Thyroid gland (tissue), 4 donors: Measurements from ENCODE around the gene SUSD3. TPM values are rescaled to one million over a fixed set of nuclear protein-coding genes. Genes with fewer than 3 reads are reported as not detected.

Experiments
- DNase-seq, 2 donors: peaks; one replicate each; pipeline ENCODE4 v3.0.0-alpha.2; 2019
- H3K27ac ChIP-seq, 3 donors: fragments of 200-600 bp; sonication (generic); 1 replicate in 2 of 3; 2 replicates in 1 of 3; pipeline ENCODE4 v1.5.1; 2016 to 2019; ENCODE audit warnings: mild to moderate bottlenecking in 1 of 3, moderate library complexity in 1 of 3
- H3K27me3 ChIP-seq: fragments of 200-600 bp; sonication (generic); one replicate; pipeline ENCODE4 v1.5.1; 2019
- H3K36me3 ChIP-seq, 2 donors: fragments of 200-600 bp; sonication (generic); one replicate each; pipeline ENCODE4 v1.5.1; 2016 to 2019
- H3K4me1 ChIP-seq, 2 donors: fragments of 200-600 bp; sonication (generic); one replicate each; pipeline ENCODE4 v1.5.1; 2017 to 2019
- H3K4me3 ChIP-seq, 3 donors: fragments of 200-600 bp; sonication (generic); replicated peaks in 1 of 3; 1 replicate in 2 of 3; 2 replicates in 1 of 3; pipeline ENCODE4 v1.5.1; 2016; ENCODE audit warnings: mild to moderate bottlenecking in 1 of 3
- H3K9me3 ChIP-seq: fragments of 200-600 bp; sonication (generic); one replicate; pipeline ENCODE4 v1.5.1; 2017
- POLR2A ChIP-seq, 2 donors: fragments of 450-650 bp; IDR thresholded peaks; one replicate each; pipeline ENCODE4 v1.6.1; 2017; ENCODE audit warnings: antibody characterized with exemption in 2 of 2, mild to moderate bottlenecking in 2 of 2, moderate library complexity in 1 of 2
- WGBS, 2 donors: methylation state at CpG; one replicate each; pipeline ENCODE4 v1.1.5; 2017; 5-methylcytosine and 5-hydroxymethylcytosine counted together
- intact Hi-C: fragments of 100-400 bp; cut with DNase I; formaldehyde crosslinking; loops from one replicate; pipeline ENCODE4 v1.15.1; 2023
- total RNA-seq, 4 donors: library from RNA; depleted of rRNA; stranded (reverse); fragments of >200 nt; gene quantifications; one replicate each; pipeline ENCODE4 v1.2.3, GENCODE V29; 2016
- TF ChIP-seq, protein P1 (sequence below), 6 experiments: fragments of 200-600 bp in 3 of 6; fragments of 450-650 bp in 3 of 6; sonication (generic) in 3 of 6; IDR thresholded peaks; one replicate each; pipeline ENCODE4 v1.5.1; 2016 to 2019; ENCODE audit warnings: antibody characterized with exemption in 6 of 6, mild to moderate bottlenecking in 2 of 6, inconsistent platforms in 1 of 6, moderate library complexity in 1 of 6

The SUSD3 gene
- 10 to 100 TPM in 1 of 4 donors, 1 to 10 TPM in 3; 3.6 to 12.6 (median 5.5) TPM for total RNA-seq

- DNase-seq, result peak; percentile 96 to 97
- WGBS, 2 donors, result 1 to 2% methylated on average over 7 to 11 of the region's 55 CpGs
- H3K27ac ChIP-seq, result peak within 1 kb of the TSS; percentile 74 to 79 (median 77)
- peak within 1 kb of the TSS; percentile 3 to 52 (median 12) for H3K4me3 ChIP-seq
- peak in 1 of 2 donors; percentile 23 for TF ChIP-seq POLR2A (IDR thresholded peaks at IDR 0.05)
- TF ChIP-seq, protein P1, sequence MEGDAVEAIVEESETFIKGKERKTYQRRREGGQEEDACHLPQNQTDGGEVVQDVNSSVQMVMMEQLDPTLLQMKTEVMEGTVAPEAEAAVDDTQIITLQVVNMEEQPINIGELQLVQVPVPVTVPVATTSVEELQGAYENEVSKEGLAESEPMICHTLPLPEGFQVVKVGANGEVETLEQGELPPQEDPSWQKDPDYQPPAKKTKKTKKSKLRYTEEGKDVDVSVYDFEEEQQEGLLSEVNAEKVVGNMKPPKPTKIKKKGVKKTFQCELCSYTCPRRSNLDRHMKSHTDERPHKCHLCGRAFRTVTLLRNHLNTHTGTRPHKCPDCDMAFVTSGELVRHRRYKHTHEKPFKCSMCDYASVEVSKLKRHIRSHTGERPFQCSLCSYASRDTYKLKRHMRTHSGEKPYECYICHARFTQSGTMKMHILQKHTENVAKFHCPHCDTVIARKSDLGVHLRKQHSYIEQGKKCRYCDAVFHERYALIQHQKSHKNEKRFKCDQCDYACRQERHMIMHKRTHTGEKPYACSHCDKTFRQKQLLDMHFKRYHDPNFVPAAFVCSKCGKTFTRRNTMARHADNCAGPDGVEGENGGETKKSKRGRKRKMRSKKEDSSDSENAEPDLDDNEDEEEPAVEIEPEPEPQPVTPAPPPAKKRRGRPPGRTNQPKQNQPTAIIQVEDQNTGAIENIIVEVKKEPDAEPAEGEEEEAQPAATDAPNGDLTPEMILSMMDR (IDR thresholded peaks at IDR 0.05), result no peak
- no peaks in the 10 kb centered on the region for H3K36me3 ChIP-seq
- intact Hi-C loops, result no loop called here
- H3K9me3 ChIP-seq, result no peaks in the 10 kb centered on the region
- peaks cover 28 to 43% of the 10 kb centered on the region in 2 donors for H3K4me1 ChIP-seq
- H3K27me3 ChIP-seq, result no peaks in the 10 kb centered on the region
These were observed at the start of gene SUSD3 for GRCh38 chr9:93058355-93059010. SUSD3 (plus strand) TSS chr9:93058701; CDS start chr9:93058743, 42 bp downstream.

- peak; percentile 92 to 93 for DNase-seq
- intact Hi-C loops, result loop anchor here (10.0 kb wide), 2 partner anchors 55 to 105 kb away; no protein-coding TSS in a partner anchor
- WGBS, 2 donors, result 67 to 70% methylated on average over 19 to 21 of the region's 21 CpGs
- no peaks in the 10 kb centered on the region for H3K9me3 ChIP-seq
- TF ChIP-seq, protein P1 (IDR thresholded peaks at IDR 0.05), result no peak
- TF ChIP-seq POLR2A (IDR thresholded peaks at IDR 0.05), result no peak
- H3K27me3 ChIP-seq, result no peaks in the 10 kb centered on the region
- peak overlapping the region in 2 of 3 donors; percentile 11 to 49 for H3K27ac ChIP-seq
- H3K4me3 ChIP-seq, result no peak overlapping the region
- H3K4me1 ChIP-seq, result peaks cover 11 to 24% of the 10 kb centered on the region in 2 donors
- peaks cover 0 to 3% of the 10 kb centered on the region in 2 donors for H3K36me3 ChIP-seq
These were observed 49.0 kb upstream of the SUSD3 start for GRCh38 chr9:93009337-93010015.

DNA sequence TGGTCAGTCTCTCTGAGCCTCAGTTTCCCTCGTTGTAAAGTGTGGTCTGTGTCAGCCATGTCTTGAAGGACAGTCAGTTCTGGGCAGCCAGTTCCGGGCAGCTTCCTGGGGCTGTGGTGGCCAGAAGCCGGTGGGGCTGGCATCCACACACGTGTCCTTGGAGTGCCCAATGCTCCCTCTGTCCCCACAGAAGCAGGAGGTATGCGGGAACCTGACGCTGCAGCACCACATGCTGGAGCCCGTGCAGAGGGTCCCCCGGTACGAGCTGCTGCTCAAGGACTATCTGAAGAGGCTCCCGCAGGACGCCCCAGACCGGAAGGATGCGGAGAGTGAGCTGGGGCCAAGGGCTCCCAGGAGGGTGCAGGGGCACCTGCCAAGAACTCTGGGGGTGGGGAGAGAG, 48.4 kb upstream of the SUSD3 start:
- no peak for DNase-seq
- Histone ChIP-seq H3K36me3 (peaks cover 0 to 3% of the 10 kb centered on the region in 2 donors), H3K27me3 (no peaks in the 10 kb centered on the region), H3K27ac (no peak overlapping the region), H3K4me1 (peaks cover 5 to 18% of the 10 kb centered on the region in 2 donors), H3K4me3 (no peak overlapping the region), H3K9me3 (no peaks in the 10 kb centered on the region)
- TF ChIP-seq, protein P1 (IDR thresholded peaks at IDR 0.05), result no peak
- TF ChIP-seq POLR2A (IDR thresholded peaks at IDR 0.05), result no peak
- intact Hi-C loops, result no loop called here
- 59 to 69% methylated on average over 10 to 13 of the region's 13 CpGs for WGBS, 2 donors

- intact Hi-C loops, result no loop called here
- DNase-seq, result no peak
These were observed 47.8 kb upstream of the SUSD3 start for GRCh38 chr9:93010704-93011103.

More at GRCh38 chr9:93010704-93011103, 47.8 kb upstream of the SUSD3 start:
- Histone ChIP-seq H3K4me3 (no peak overlapping the region), H3K36me3 (peaks cover 0 to 3% of the 10 kb centered on the region in 2 donors), H3K4me1 (peaks cover 4 to 15% of the 10 kb centered on the region in 2 donors), H3K27me3 (no peaks in the 10 kb centered on the region), H3K9me3 (no peaks in the 10 kb centered on the region), H3K27ac (no peak overlapping the region)
- 80 to 90% methylated on average over 4 of the region's 4 CpGs for WGBS, 2 donors
- TF ChIP-seq, protein P1 (IDR thresholded peaks at IDR 0.05), result no peak
- TF ChIP-seq POLR2A (IDR thresholded peaks at IDR 0.05), result no peak
